Heart right ventricle (tissue), 16 donors: ENCODE data around the gene GAST. TPM values are rescaled to one million over a fixed set of nuclear protein-coding genes. Genes with fewer than 3 reads are reported as not detected.
A peak's percentile ranks its signal among the peaks of the same experiment; 100 is the strongest.
"Not testable (repeated sequence)": the region's sequence is repeated elsewhere in the genome, so short reads cannot be mapped to it uniquely, and the experiment has no call there.

Experiments used
- ATAC-seq, 8 donors: fragments of 200-7000 bp; cut with Tn5 transposase; one replicate each; pipeline ENCODE4 v1.9.1; 2020; ENCODE audit warnings: mild to moderate bottlenecking in 8 of 8, moderate library complexity in 8 of 8, moderate number of reproducible peaks in 1 of 8
- DNase-seq, 2 donors: peaks; one replicate each; pipeline ENCODE4 v3.0.0-alpha.2; 2020
- H3K27ac ChIP-seq, 10 donors: fragments of 200-600 bp; sonication (generic) in 2 of 10; one replicate each; pipeline versions ENCODE4 v1.5.0 to v1.8.0; 2020 to 2022; ENCODE audit warnings: mild to moderate bottlenecking in 3 of 10
- H3K27me3 ChIP-seq, 7 donors: fragments of 200-600 bp; one replicate each; pipeline ENCODE4 v1.8.0; 2021 to 2022; ENCODE audit warnings: mild to moderate bottlenecking in 2 of 7
- H3K36me3 ChIP-seq, 9 donors: fragments of 200-600 bp; sonication (generic) in 1 of 9; one replicate each; pipeline versions ENCODE4 v1.5.0 to v1.8.0; 2020 to 2022; ENCODE audit warnings: mild to moderate bottlenecking in 2 of 9
- H3K4me1 ChIP-seq, 9 donors: fragments of 200-600 bp; sonication (generic) in 1 of 9; one replicate each; pipeline versions ENCODE4 v1.5.0 to v1.8.0; 2020 to 2022; ENCODE audit warnings: mild to moderate bottlenecking in 4 of 9
- H3K4me3 ChIP-seq, 10 donors: fragments of 200-600 bp; sonication (generic) in 2 of 10; one replicate each; pipeline versions ENCODE4 v1.5.0 to v1.8.0; 2020 to 2022; ENCODE audit warnings: mild to moderate bottlenecking in 7 of 10, moderate library complexity in 2 of 10
- H3K9me3 ChIP-seq, 11 donors: fragments of 200-600 bp in 10 of 11; sonication (generic) in 2 of 11; one replicate each; pipeline versions ENCODE4 v1.5.0 to v1.8.0; 2013 to 2022; ENCODE audit warnings: mild to moderate bottlenecking in 2 of 11, control low read depth in 1 of 11, moderate library complexity in 1 of 11
- WGBS, 2 donors: extraction: QIAGEN DNeasy Blood & Tissue Kit; methylation state at CpG; one replicate each; pipeline ENCODE4 v1.1.7; 2013; ENCODE audit warnings: inconsistent platforms in 1 of 2; 5-methylcytosine and 5-hydroxymethylcytosine counted together
- intact Hi-C, 10 donors: fragments of 100-400 bp; cut with DNase I; formaldehyde crosslinking; loops; one replicate each; pipeline versions ENCODE4 v1.11.1 to v1.14.2; 2022
- polyA plus RNA-seq, 2 donors: library from polyadenylated mRNA; stranded (reverse); fragments of 200-250 nt; gene quantifications; one replicate each; pipeline ENCODE4 v1.2.3, GENCODE V29; 2013
- total RNA-seq, 10 donors: library from RNA; stranded (reverse); fragmentation: NEBNext Ultra II Directional in 3 of 10; extraction: Animal tissue kit (Norgen Biotek cat#: 25700) in 3 of 10; gene quantifications; one replicate each; pipeline versions ENCODE4 v1.2.1 to v1.2.4, GENCODE V29; 2021 to 2023
- TF ChIP-seq, protein P1 (sequence below), 9 donors: fragments of 200-600 bp; sonication (generic) in 2 of 9; IDR thresholded peaks; one replicate each; pipeline versions ENCODE4 v1.5.0 to v1.8.0; 2021 to 2022; ENCODE audit warnings: antibody characterized with exemption in 9 of 9, mild to moderate bottlenecking in 5 of 9, moderate library complexity in 1 of 9
- donor health status: Arrhythmogenic right ventricular cardiomyopathy.
- donor health status: ischemic (EF 13 %, LVEDD 7.1; RV severe dilation, severe dysfunction).
- donor health status: healthy with polysubstance abuse.
- donor health status: DM: no; HTN: yes; CAD: no.
- donor health status: DM: no; HTN: no; CAD: no.
- donor health status: ischemic (EF 25% LVEDD 6.9; RV normal size, moderate dysfunction).
- donor health status: ischemic (EF 25% LVEDD 5.7; RV mildly dilated, moderate dysfunction).
- donor health status: healthy.
- donor health status: DM: yes; HTN: yes; CAD: no.
- donor health status: Ischemic cardiomyopathy.
- donor health status: ischemic (EF 35%, LVEDD 5.7; RV mildly dilated, moderate dysfunction).
- donor health status: nonischemic (EF 11% LVEDD 7.7; RV severe dilation, severe dysfunction).
- donor health status: DM: yes; HTN: yes; CAD: no.
- donor health status: PGD.
- donor health status: ischemic (EF 29% LVEDD 5.4; RV normal size, mild dysfunction).
- donor health status: nonischemic (EF 23%, LVEDD 6.1; RV moderate dilation, normal function).

GAST gene
- total and polyA plus RNA-seq, 12 donors, result not detected

DNA sequence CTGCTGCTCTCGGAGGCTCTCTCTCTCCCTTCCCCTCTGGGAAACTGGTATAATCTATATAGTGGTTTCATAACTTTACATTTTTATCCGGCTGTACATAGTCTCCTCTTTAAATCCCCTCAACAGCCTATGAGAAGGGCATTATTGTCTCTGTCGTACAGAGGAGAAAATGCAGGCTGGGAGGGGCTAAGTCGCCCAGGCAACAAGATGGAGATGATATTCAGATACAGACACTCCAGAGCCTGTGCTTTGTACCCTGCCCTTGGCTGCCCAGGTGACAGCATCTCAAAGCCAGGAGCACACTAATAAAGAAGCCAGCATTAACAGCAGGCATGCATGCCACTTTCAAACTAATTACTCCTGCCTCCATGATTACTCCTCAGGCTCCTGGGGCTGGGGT lies 28.1 kb upstream of the GAST start:
- H3K4me3 ChIP-seq, result no peak overlapping the region

GRCh38 chr17:41685753-41686152 lies 26.4 kb upstream of the GAST start:
- H3K9me3 ChIP-seq, DNase-seq, H3K4me3 ChIP-seq, H3K27ac ChIP-seq, H3K27me3 ChIP-seq, ATAC-seq: not testable (repeated sequence)
- Histone ChIP-seq H3K36me3 (peaks cover 0 to 15% (median 13%) of the 10 kb centered on the region in 9 donors), H3K4me1 (peaks cover 9 to 25% (median 18%) of the 10 kb centered on the region in 9 donors)
- intact Hi-C loops, result loop anchor here in 1 of 10 donors (10.0 kb wide), 1 partner anchor 1241 kb away; the partner anchor contains the start of gene IGFBP4
- WGBS, 2 donors, result 92 to 93% methylated on average over 13 of the region's 13 CpGs

More for the DNA sequence above, 28.1 kb upstream of the GAST start:
- no peak for ATAC-seq
- Histone ChIP-seq H3K36me3 (no peaks in the 10 kb centered on the region), H3K9me3 (no peaks in the 10 kb centered on the region), H3K27ac (no peak overlapping the region), H3K27me3 (no peaks in the 10 kb centered on the region), H3K4me1 (peaks cover 0 to 24% (median 11%) of the 10 kb centered on the region in 9 donors)
- TF ChIP-seq, protein P1, sequence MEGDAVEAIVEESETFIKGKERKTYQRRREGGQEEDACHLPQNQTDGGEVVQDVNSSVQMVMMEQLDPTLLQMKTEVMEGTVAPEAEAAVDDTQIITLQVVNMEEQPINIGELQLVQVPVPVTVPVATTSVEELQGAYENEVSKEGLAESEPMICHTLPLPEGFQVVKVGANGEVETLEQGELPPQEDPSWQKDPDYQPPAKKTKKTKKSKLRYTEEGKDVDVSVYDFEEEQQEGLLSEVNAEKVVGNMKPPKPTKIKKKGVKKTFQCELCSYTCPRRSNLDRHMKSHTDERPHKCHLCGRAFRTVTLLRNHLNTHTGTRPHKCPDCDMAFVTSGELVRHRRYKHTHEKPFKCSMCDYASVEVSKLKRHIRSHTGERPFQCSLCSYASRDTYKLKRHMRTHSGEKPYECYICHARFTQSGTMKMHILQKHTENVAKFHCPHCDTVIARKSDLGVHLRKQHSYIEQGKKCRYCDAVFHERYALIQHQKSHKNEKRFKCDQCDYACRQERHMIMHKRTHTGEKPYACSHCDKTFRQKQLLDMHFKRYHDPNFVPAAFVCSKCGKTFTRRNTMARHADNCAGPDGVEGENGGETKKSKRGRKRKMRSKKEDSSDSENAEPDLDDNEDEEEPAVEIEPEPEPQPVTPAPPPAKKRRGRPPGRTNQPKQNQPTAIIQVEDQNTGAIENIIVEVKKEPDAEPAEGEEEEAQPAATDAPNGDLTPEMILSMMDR (IDR thresholded peaks at IDR 0.05), result no peak
- WGBS, 2 donors, result 56 to 61% methylated on average over 4 of the region's 4 CpGs
- no peak for DNase-seq
- intact Hi-C loops, result loop anchor here in 1 of 10 donors (10.0 kb wide), 1 partner anchor 1239 kb away; the partner anchor contains the start of gene IGFBP4

- H3K27me3 ChIP-seq, result no peaks in the 10 kb centered on the region
- TF ChIP-seq, protein P1 (IDR thresholded peaks at IDR 0.05), result no peak
- no peak for ATAC-seq
- no peaks in the 10 kb centered on the region for H3K9me3 ChIP-seq
- peaks cover 0 to 20% (median 18%) of the 10 kb centered on the region in 9 donors for H3K36me3 ChIP-seq
- intact Hi-C loops, result loop anchor here in 1 of 10 donors (10.0 kb wide), 1 partner anchor 1241 kb away; the partner anchor contains the start of gene IGFBP4
- H3K27ac ChIP-seq, result no peak overlapping the region
- H3K4me3 ChIP-seq, result no peak overlapping the region
- peaks cover 11 to 30% (median 24%) of the 10 kb centered on the region in 9 donors for H3K4me1 ChIP-seq
- DNase-seq, result no peak
- 91 to 94% methylated on average over 4 of the region's 4 CpGs for WGBS, 2 donors
Observed at GRCh38 chr17:41686281-41686680, 25.9 kb upstream of the GAST start.

DNA sequence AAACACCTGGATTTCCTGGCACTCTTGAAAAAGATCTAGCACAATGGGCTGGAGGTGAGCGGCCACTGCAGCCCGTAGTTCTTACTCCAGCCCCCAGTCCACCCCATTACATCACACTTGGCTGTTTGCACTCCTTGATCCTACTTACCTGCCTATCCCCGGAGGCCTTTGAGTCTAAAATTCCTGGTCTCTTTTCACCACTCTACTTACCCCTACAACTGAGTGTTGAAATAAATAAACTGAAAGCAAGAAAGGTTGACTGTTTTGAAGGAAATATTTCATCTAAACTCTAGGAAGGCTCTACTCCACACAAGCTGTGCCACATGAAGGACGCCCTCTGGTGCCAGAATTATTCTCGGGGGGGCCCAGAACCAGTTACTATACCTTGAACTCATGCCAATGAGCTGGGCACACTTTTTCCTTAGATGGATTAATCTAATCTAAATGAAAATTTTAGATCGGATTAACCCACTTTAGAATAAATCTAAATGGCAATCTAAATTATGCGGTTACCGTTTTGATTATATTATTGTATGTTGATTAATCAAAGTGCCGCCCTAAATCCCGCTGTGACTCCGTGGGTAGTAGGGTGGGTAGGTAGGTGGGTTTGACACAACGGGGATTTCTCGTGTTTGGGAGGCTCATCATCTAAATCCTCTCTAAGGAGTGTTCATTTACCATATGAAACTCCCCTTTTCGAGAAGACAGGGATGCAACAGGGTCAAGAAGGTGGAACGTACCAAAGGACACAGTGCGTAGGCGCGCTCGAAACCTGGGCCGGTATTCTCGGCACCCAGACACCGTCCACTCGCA lies 24.1 kb upstream of the GAST start:
- Histone ChIP-seq H3K27ac (peak overlapping the region; percentile 82 to 100 (median 100)), H3K27me3 (no peaks in the 10 kb centered on the region), H3K9me3 (no peaks in the 10 kb centered on the region), H3K4me1 (peaks cover 11 to 42% (median 38%) of the 10 kb centered on the region in 9 donors), H3K4me3 (peak overlapping the region; percentile 19 to 99 (median 76)), H3K36me3 (peaks cover 0 to 38% (median 35%) of the 10 kb centered on the region in 9 donors)
- ATAC-seq (no peak), DNase-seq (peak; percentile 42 to 65)
- TF ChIP-seq, protein P1 (IDR thresholded peaks at IDR 0.05), result peak in 5 of 9 donors; percentile 8 to 46 (median 39)
- intact Hi-C loops, result loop anchor here in 1 of 10 donors (10.0 kb wide), 1 partner anchor 1243 kb away; the partner anchor contains the start of gene IGFBP4
- 6 to 7% methylated on average over 23 of the region's 23 CpGs for WGBS, 2 donors
